HT1080 (cell line): ENCODE data around the gene KIF12. TPM values are rescaled to one million over a fixed set of nuclear protein-coding genes. Genes with fewer than 3 reads are reported as not detected.
"Not testable (repeated sequence)": the region's sequence is repeated elsewhere in the genome, so short reads cannot be mapped to it uniquely, and the experiment has no call there.

ENCODE experiments used
- DNase-seq: peaks from one replicate; pipeline ENCODE4 v3.0.0-alpha.2; 2015; ENCODE audit warnings: low read depth
- total RNA-seq: library from RNA; depleted of rRNA; stranded (reverse); fragments of >200 nt; shearing (Covaris generic); gene quantifications from 2 replicates; pipeline ENCODE4 v1.2.3, GENCODE V29; 2014

The KIF12 gene
- total RNA-seq, 1 experiment from 2014 or later, result not detected

GRCh38 chr9:114085387-114085789 is 13.7 kb downstream of the KIF12 start:
- no peak for DNase-seq

- DNase-seq, result no peak
Observed at GRCh38 chr9:114084282-114085073, 14.6 kb downstream of the KIF12 start.

- no peak for DNase-seq
Observed at GRCh38 chr9:114083666-114084065, 15.4 kb downstream of the KIF12 start.

GRCh38 chr9:114082763-114083412 is 16.2 kb downstream of the KIF12 start:
- not testable (repeated sequence) for DNase-seq

GRCh38 chr9:114082017-114082762 is 16.9 kb downstream of the KIF12 start:
- peak; percentile 72 for DNase-seq

GRCh38 chr9:114081441-114082016 is 17.6 kb downstream of the KIF12 start:
- DNase-seq, result no peak

GRCh38 chr9:114080773-114081440 is 18.2 kb downstream of the KIF12 start:
- DNase-seq, result no peak

- no peak for DNase-seq
Observed at GRCh38 chr9:114080195-114080772, 18.8 kb downstream of the KIF12 start.

- no peak for DNase-seq
Observed at GRCh38 chr9:114078781-114079156, 20.3 kb downstream of the KIF12 start.

GRCh38 chr9:114078021-114078780 is 20.9 kb downstream of the KIF12 start, which contains the start of gene AMBP:
Gene AMBP, minus strand, starts transcription at chr9:114078300. Its CDS starts 91 bp downstream, at chr9:114078209.
- peak; percentile 14 for DNase-seq

GRCh38 chr9:114077162-114077837 is 21.8 kb downstream of the KIF12 start:
- DNase-seq, result no peak

GRCh38 chr9:114076237-114077161 is 22.6 kb downstream of the KIF12 start:
- no peak for DNase-seq

- no peak for DNase-seq
Observed at GRCh38 chr9:114075602-114076001, 23.5 kb downstream of the KIF12 start.

- DNase-seq, result no peak
Observed at GRCh38 chr9:114072184-114073140, 26.6 kb downstream of the KIF12 start.

- no peak for DNase-seq
Observed at GRCh38 chr9:114071197-114071795, 27.8 kb downstream of the KIF12 start.
